ENCODE measurements around the gene CANT1. TPM values are rescaled to one million over a fixed set of nuclear protein-coding genes. Genes with fewer than 3 reads are reported as not detected.

Gene CANT1
- total RNA-seq, 4 donors from 2014 or later: 17.5 to 38.3 (median 26.6) TPM

DNA sequence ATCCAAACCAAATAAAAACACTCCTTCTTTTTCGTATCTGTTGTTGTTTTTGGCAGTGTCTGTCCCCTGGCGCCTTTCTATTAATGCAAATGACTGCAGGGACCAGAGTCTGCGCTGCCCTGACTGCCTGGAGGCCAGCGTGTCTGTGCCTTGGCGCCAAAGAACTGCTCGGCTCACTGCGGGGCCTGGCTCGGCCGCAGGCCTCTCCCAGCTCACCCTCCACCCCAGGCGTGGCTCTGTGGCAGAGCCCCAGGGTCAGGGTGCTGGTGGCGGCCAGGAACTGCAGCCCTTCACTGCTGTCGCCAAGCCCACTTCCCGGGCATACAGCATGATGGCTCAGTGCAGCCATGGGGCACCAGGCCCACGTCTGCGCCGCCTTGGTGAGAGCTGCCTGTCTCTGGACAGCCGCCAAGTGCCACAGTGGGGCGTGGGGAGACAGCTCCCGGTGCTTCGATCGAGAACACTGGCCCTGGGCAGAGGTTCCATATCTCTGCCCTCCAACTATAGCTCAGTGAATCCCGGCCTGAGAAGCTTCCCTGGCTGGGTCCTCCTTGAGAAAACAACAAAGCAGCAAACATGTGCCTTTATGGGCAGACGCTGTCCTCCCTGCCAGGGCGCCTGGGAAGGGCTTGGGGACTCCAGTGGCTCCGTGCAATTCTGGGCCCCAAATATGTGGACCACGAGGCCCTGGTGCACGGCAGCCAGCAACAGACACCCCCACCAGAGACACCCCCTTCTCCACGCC lies 11.1 kb downstream of the CANT1 start:
- DNase-seq: peak in 1 of 2 donors; percentile 32
- H3K27me3 ChIP-seq: no peaks in the 10 kb centered on the region
- no peak for TF ChIP-seq POLR2A (IDR thresholded peaks at IDR 0.05)
- TF ChIP-seq, protein P1, sequence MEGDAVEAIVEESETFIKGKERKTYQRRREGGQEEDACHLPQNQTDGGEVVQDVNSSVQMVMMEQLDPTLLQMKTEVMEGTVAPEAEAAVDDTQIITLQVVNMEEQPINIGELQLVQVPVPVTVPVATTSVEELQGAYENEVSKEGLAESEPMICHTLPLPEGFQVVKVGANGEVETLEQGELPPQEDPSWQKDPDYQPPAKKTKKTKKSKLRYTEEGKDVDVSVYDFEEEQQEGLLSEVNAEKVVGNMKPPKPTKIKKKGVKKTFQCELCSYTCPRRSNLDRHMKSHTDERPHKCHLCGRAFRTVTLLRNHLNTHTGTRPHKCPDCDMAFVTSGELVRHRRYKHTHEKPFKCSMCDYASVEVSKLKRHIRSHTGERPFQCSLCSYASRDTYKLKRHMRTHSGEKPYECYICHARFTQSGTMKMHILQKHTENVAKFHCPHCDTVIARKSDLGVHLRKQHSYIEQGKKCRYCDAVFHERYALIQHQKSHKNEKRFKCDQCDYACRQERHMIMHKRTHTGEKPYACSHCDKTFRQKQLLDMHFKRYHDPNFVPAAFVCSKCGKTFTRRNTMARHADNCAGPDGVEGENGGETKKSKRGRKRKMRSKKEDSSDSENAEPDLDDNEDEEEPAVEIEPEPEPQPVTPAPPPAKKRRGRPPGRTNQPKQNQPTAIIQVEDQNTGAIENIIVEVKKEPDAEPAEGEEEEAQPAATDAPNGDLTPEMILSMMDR (IDR thresholded peaks at IDR 0.05 in 4 of 5, conservative IDR thresholded peaks at IDR 0.05 in 1 of 5): no peak
- H3K4me3 ChIP-seq: no peak overlapping the region
- peak overlapping the region in 3 of 4 donors; percentile 20 to 39 (median 26) for H3K27ac ChIP-seq
- no peaks in the 10 kb centered on the region for H3K9me3 ChIP-seq
- peaks cover 14 to 15% of the 10 kb centered on the region in 2 donors for H3K4me1 ChIP-seq
- intact Hi-C loops (cut with DNase I; ENCODE audit: low total_unique reads) (loop anchor here (1.0 kb wide), 1 partner anchor 10 kb away; no protein-coding TSS in a partner anchor), in situ Hi-C loops (cut with MboI; ENCODE audit: low sequenced_read_pairs in 4 of 4) (no loop called here)
- H3K36me3 ChIP-seq: peaks cover 0 to 12% of the 10 kb centered on the region in 2 donors
- ATAC-seq: peak in 1 of 2 donors; percentile 16

DNA sequence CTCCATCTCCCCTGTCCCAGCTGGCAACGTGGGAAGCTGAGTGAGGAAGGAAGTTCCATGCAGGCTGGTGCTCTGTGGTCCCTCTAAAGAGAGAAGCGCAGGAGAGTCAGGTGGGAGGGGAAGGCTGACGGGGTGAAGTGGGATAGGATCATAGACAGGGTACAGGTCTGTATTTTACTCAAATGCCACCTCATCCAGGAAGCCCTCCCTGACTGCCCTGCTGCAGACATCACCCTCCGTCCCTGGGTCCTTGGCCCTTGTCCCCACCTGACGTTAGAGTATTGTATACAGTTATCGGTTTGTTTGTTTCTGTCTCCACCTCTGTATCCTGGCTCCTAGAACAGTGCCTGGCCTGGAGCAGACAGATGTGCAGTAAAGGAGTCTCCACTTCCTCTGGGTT lies 11.7 kb downstream of the CANT1 start:
- peaks cover 0 to 14% of the 10 kb centered on the region in 2 donors for H3K36me3 ChIP-seq
- peak overlapping the region in 2 of 4 donors; percentile 20 to 39 for H3K27ac ChIP-seq
- intact Hi-C loops (cut with DNase I; ENCODE audit: low total_unique reads): loop anchor here (1.0 kb wide), 1 partner anchor 10 kb away; no protein-coding TSS in a partner anchor
- in situ Hi-C loops (cut with MboI; ENCODE audit: low sequenced_read_pairs in 4 of 4): no loop called here
- peak in 1 of 2 donors; percentile 3 for DNase-seq
- no peak overlapping the region for H3K4me3 ChIP-seq
- no peak for ATAC-seq
- H3K9me3 ChIP-seq: no peaks in the 10 kb centered on the region
- peaks cover 13% of the 10 kb centered on the region in 2 donors for H3K4me1 ChIP-seq
- no peaks in the 10 kb centered on the region for H3K27me3 ChIP-seq
- TF ChIP-seq, protein P1 (IDR thresholded peaks at IDR 0.05 in 4 of 5, conservative IDR thresholded peaks at IDR 0.05 in 1 of 5): no peak
- TF ChIP-seq POLR2A (IDR thresholded peaks at IDR 0.05): no peak

DNA sequence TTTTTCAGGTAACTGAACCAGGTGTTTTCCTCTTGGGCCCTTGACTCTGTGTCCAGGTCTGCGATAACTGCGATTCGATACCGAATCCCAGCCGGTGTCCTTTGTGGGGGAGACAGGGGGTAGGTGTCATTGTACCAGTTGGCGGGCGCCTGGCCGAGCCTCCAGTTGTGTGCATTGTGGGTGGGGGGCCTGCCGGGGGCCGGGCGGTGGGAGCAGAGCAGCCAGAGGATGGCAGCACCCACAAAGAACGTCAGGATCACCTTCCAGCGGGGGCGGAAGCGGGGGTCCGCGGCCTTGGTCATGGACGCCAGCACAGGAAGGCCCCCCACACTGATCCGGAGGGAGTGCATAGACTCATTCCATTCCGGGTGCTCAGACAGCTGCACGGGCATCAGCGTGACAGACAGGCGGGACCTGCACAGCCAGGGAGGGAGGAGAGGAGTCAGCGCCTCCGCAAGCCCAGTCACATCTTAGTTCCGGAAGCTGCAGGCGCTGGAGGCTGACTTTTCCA lies 12.3 kb downstream of the CANT1 start:
- Histone ChIP-seq H3K27ac (no peak overlapping the region), H3K27me3 (no peaks in the 10 kb centered on the region), H3K36me3 (peaks cover 0 to 20% of the 10 kb centered on the region in 2 donors), H3K4me1 (peaks cover 10 to 13% of the 10 kb centered on the region in 2 donors), H3K4me3 (no peak overlapping the region), H3K9me3 (no peaks in the 10 kb centered on the region)
- DNase-seq (peak in 1 of 2 donors; percentile 7), ATAC-seq (no peak)
- TF ChIP-seq, protein P1 (IDR thresholded peaks at IDR 0.05 in 4 of 5, conservative IDR thresholded peaks at IDR 0.05 in 1 of 5): no peak
- no peak for TF ChIP-seq POLR2A (IDR thresholded peaks at IDR 0.05)
- intact Hi-C loops (cut with DNase I; ENCODE audit: low total_unique reads) (no loop called here), in situ Hi-C loops (cut with MboI; ENCODE audit: low sequenced_read_pairs in 4 of 4) (no loop called here)

DNA sequence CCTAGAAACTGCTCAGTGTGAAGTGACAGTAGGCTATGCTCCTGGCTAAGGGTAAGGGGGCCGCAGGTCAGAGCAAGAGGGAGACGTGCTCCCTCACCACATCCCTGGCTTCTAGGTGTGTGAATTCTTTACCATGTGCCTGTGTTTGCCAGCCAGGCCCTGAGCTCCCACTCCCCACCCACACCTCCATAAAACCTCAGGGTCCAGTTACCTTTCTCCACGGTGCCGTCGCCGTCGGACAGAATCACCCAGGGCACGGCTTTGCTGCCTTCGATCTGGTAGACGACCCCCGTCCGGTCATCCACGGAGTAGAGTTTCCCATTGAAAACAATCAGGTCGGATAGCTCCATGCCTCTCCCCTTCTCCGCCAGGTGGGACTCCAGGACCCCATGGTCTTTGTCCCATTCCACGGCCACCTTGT lies 12.8 kb downstream of the CANT1 start:
- DNase-seq (no peak), ATAC-seq (no peak)
- TF ChIP-seq, protein P1 (IDR thresholded peaks at IDR 0.05 in 4 of 5, conservative IDR thresholded peaks at IDR 0.05 in 1 of 5): no peak
- no peak for TF ChIP-seq POLR2A (IDR thresholded peaks at IDR 0.05)
- intact Hi-C loops (cut with DNase I; ENCODE audit: low total_unique reads) (no loop called here), in situ Hi-C loops (cut with MboI; ENCODE audit: low sequenced_read_pairs in 4 of 4) (no loop called here)
- Histone ChIP-seq H3K27ac (no peak overlapping the region), H3K4me3 (no peak overlapping the region), H3K9me3 (no peaks in the 10 kb centered on the region), H3K36me3 (peaks cover 0 to 25% of the 10 kb centered on the region in 2 donors), H3K4me1 (peaks cover 10 to 13% of the 10 kb centered on the region in 2 donors), H3K27me3 (no peaks in the 10 kb centered on the region)
